HG03175 (cell line): Measurements from ENCODE around the gene ZNF580.

Experiments
- ATAC-seq: cut with Tn5 transposase; IDR thresholded peaks from one replicate; pipeline ENCODE4 v1.9.1; 2021; ENCODE audit warnings: mild to moderate bottlenecking, moderate library complexity; ENCODE audit not compliant: unreplicated experiment

The ZNF580 gene

GRCh38 chr19:55688422-55689218 lies 47.8 kb downstream of the ZNF580 start:
- no peak for ATAC-seq

- ATAC-seq: no peak
These were observed 48.8 kb downstream of the ZNF580 start for GRCh38 chr19:55689411-55690108.

GRCh38 chr19:55690109-55690768 lies 49.4 kb downstream of the ZNF580 start:
- no peak for ATAC-seq

GRCh38 chr19:55690769-55691545 lies 50.2 kb downstream of the ZNF580 start:
- ATAC-seq: no peak

- no peak for ATAC-seq
These were observed 51.0 kb downstream of the ZNF580 start for GRCh38 chr19:55691561-55692481.

GRCh38 chr19:55692681-55693081 lies 51.9 kb downstream of the ZNF580 start:
- no peak for ATAC-seq
